KG1 (cell line): Measurements from ENCODE around the gene CXorf65.

Experiments used
- DNase-seq: peaks from one replicate; lab custom pipeline; 2025; lab: John Stamatoyannopoulos, UW

Gene CXorf65

GRCh38 chrX:71105628-71106027, 912 bp downstream of the CXorf65 start:
- no peak for DNase-seq

DNA sequence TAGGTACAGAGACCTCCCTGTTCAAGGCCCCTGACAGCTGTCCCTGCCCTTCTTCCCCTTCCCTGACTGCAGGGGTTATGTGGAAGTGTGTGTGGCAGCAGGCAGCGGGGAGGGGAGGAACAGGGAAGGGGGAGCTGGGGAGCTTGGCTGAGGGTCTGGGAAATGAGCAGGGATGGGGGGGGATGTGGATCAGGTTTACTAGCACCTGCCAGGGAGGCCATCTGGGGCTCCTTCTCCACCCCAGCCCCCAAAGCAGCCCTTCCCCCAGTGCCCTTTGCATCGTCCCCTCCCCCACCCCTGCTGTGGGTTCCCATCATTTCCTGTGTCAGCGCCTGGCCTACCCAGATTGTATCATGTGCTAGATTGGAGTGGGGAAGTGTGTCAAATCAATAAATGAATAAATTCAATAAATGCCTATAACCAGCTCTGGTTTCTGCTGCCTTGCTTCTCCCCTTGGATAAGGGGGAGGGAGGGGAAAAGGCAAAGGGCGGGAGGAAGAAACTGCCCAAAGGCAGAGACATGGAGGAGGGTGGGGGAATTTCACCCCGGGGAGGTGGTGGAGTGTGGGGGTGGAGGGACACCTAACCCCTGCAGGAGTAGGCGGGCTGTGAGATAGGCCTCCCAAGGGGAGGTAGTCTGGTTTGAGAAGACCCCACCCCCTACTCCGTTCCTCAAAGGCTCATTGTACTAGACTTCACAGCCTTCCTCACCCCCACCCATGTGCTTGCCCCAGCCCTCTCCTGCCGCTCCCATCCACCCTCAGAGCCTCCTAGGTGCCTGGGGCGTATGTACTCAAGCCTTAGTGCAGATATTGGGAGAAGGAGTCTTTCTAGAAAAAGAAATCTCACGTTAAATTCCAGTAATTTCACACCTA, 3.2 kb downstream of the CXorf65 start:
- peak; percentile 15 for DNase-seq

DNA sequence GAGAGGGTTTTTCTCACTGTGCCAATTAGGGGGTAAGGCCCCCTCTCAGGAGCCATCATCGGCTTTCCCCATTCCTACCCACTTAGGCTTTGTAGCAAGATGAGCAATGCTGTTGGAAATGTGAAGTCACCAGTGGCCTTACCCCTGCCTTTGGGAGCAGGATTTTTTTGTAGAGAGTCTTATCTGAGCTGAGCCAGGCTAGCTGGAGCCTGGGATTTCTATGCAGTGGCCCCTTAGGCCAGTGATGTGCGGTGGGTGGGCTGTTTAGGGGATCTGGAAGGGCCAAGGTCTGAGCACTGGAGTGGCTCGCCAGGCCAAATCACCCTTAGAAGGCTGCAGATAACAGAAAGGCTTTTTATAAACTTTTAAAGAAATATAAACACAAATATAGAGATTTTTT, 4.2 kb downstream of the CXorf65 start:
- DNase-seq, result no peak

DNA sequence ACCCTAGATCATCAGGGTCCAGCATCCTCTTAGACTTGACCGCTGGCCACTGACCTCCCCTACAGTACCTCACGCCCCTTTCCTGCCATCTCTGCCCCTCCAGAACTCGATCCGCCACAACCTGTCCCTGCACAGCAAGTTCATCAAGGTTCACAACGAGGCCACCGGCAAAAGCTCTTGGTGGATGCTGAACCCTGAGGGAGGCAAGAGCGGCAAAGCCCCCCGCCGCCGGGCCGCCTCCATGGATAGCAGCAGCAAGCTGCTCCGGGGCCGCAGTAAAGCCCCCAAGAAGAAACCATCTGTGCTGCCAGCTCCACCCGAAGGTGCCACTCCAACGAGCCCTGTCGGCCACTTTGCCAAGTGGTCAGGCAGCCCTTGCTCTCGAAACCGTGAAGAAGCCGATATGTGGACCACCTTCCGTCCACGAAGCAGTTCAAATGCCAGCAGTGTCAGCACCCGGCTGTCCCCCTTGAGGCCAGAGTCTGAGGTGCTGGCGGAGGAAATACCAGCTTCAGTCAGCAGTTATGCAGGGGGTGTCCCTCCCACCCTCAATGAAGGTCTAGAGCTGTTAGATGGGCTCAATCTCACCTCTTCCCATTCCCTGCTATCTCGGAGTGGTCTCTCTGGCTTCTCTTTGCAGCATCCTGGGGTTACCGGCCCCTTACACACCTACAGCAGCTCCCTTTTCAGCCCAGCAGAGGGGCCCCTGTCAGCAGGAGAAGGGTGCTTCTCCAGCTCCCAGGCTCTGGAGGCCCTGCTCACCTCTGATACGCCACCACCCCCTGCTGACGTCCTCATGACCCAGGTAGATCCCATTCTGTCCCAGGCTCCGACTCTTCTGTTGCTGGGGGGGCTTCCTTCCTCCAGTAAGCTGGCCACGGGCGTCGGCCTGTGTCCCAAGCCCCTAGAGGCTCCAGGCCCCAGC, 5.7 kb downstream of the CXorf65 start:
- no peak for DNase-seq

- DNase-seq, result no peak
Observed at GRCh38 chrX:71099736-71100135, 6.8 kb downstream of the CXorf65 start.

DNA sequence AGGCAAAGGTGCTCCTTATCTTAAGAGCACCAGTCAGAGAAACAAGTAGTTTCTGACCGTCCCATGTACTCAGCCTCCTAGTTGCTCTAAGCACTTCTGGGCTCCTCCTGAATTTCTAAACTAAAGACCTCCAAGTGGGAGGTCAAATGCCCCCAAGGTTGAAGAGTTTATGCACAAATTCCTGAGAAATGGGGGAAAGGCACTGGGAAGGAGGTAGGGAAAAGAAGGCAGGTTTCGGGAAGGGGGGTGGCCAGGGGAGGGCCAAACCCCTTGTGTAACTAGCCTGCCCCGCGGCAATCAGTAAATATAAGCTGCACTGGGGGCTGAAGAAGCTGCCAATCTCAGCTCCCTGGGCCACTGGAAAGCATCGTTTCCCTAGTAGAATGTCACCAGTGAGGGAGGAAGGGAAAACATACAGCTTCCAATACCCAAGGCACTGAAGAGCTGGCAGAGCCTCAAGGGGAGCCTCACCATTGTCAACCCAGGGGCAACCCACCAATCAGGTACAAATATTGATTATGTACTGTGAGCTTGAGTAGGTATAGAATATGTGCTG, 7.5 kb downstream of the CXorf65 start:
- DNase-seq, result no peak

- DNase-seq, result peak; percentile 9
Observed at GRCh38 chrX:71098302-71098701, 8.2 kb downstream of the CXorf65 start.

- no peak for DNase-seq
Observed at GRCh38 chrX:71096760-71097032, 9.8 kb downstream of the CXorf65 start.

GRCh38 chrX:71095981-71096759, 10.4 kb downstream of the CXorf65 start:
- DNase-seq, result no peak

DNA sequence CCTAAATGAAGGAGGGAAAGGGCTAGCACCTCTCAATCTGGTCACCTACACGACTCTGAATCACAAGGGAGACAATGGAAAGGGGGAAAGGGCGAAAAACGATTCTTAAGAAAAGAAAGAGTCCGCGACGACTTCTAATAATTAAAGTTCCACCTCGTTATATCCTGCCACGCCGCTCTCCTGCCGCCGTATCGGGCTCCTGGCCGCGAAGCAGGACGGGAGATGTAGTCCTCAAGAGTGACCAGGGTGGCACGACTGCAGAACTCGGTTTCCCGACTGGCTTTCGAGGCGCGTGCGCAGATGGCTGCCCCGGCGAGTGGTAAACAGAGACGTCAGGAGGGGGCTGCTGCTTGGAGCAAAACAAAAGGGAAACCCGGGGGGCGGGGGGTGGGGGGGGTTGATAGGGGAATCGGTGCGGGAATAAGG, 11.0 kb downstream of the CXorf65 start, which contains the start of gene FOXO4:
TSS of gene FOXO4 (plus strand) at position 297 of the 426 bp plus-strand sequence. CDS start 678 bp downstream, outside the sequence.
- peak; percentile 13 for DNase-seq

- no peak for DNase-seq
Observed at GRCh38 chrX:71095033-71095432, 11.5 kb downstream of the CXorf65 start.

DNA sequence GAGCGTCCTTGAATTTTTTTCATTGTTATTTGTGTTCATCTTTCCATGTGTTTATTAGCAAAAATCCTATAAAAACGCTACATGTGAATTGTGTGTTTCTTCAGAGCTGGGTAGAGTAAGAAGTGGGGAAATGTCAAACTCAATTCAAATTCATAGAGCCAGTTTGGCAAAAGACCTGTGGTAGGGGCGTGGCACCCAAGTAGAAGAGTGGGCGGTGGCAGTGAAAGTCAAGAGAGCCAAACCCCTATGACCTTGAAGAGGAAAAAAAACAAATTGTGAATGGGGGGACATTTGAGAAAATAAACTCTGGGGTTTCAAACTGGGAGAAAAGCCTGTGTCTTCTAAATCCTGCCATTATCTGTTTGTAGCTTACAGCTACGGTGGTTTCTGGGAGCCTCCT, 15.3 kb downstream of the CXorf65 start:
- no peak for DNase-seq

DNA sequence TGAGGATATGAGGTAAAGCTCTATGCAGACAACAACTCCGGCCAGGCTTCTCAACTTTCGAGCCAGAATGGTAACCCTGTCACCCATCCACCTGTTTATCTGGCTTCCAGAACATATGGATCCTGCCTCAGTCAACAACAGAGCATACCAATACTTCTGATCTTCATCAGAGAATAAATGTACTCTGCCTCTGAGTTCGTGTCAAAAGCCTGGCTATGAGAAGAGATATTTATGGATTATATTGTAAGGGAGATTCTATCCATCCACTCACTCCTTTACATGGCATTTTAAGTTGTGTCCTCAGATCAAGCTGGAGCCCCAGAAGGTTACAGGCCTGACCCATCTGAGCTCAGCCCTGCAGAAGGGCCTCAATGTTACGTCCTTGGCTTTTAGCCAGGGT, 20.6 kb downstream of the CXorf65 start:
- DNase-seq, result no peak

DNA sequence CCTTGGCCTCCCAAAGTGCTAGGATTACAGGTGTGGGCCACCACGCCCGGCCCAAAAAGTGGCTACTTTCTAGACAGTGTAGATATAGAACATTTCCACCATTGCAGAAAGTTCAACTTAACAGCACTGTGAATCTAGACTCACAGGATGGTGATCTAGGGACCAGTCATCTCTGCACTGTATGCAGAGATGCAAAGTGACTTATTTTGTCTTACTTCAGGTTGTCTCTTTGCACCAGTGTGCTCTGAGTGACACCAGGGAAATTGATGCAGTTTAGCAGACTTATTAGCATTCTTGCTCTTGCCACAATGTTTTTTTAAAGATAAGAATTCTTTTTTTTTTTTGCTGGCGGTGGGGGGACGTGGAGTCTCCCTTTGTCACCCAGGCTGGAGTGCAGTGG, 23.7 kb downstream of the CXorf65 start:
- no peak for DNase-seq

DNA sequence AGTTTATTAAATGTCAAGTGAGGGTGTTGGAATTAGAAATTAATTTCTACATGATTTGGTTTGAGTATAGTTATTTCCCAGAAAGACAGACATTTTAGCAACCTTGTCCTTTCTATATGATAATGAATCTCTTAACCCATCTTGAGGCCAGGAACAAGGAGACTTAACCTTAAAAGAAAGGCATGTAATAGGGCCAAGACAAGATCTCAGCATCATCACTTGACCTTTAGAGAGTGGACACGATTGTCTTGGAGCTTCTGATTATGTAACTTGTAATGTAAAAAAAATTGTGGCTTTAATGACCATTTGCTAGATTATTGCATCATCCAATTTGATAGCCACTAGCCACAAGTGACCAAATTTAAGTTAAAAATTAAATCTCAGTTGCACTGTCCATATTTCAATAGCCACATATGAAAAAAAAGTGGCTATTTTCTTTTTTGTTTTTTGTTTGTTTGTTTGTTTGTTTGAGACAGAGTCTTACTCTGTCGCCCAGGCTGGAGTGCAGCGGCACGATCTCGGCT, 24.4 kb downstream of the CXorf65 start:
- no peak for DNase-seq

- no peak for DNase-seq
Observed at GRCh38 chrX:71081330-71082123, 25.0 kb downstream of the CXorf65 start.

DNA sequence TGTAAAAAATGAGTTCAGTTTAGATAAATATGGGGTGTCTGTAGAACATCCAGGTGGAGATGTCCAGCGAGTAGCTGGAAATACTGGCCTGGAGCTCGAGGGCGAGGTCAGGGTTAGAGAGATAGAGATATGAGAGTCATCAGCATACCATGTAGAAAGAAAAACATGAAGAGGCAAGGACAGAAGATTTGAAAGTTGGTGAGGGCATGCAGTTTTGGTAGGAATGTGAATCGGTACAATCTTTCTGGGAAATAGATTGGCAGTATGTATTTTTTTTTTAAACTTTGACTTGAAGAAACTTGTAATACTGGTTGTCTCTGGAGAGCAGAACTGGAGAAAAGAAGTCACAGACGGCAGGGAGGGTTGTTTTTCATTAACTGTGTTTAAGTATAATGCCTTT, 36.0 kb downstream of the CXorf65 start:
- DNase-seq, result no peak

DNA sequence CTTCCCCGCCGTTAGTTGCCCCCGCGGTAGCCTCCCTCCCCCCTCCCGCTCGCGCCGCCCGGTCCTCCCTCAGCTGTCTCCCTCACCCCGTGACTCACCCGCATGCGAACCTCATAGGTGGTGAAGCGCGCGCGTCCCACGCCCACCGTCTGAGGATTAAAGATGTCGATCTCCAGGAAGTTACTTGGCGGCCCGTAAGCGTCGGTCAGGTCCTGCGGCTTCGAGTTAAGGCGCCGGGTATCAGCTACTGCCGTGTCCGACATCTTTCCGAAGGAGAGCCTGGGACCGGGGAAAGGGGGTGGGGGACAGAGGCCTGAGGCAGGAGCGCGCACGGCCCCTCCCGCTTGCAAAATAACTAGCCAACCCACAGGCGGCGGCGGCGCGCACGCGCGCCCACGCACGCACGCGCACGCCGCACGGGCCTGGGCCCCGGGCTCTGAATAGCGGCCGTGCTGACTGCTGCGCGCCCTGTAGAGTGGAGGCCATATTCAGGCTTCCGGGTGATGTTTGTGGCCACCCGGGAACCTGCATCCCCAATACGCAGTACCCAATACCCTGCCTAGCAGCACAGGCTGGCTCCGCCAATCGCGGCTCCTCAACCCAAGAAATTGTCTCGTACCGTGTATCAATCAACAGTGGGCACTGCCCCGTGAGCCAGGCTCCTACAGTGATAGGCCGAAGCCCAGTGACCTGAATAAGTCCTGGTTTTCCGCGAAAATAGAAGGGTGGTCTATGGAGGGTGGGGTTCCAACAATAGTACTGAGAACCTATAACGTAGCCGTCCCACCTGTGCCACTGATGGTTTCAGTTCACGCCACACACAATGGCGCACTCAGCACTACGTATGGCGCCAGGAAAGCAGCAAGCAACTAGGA, 38.3 kb downstream of the CXorf65 start, which contains the start of gene SNX12:
TSS of gene SNX12 (minus strand) at position 291 of the 875 bp plus-strand sequence. CDS start at position 263, 28 bp downstream.
- peak; percentile 59 for DNase-seq

GRCh38 chrX:71067712-71068043, 38.9 kb downstream of the CXorf65 start:
- no peak for DNase-seq

DNA sequence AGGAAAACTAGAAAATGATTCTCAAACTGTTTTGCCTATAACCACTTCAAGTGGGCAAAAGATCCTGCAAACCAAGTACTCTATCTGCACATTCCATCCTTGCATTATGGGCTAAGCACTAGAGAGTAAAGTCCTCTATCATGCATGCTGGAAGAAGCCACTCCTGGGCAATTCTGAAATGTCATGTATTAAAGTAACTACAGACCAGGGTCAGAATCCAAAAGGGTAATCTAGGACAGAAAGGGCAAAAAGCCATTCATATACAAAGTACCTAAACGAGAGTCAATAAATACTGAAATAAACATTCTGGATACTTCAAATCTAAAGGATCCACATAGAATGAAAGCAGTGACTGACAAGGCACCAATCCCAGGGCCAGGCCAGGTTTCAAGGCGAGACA, 39.5 kb downstream of the CXorf65 start:
- DNase-seq, result no peak
